Activated T-helper 9 cell treated with anti-CD3 and anti-CD28 coated beads, Interleukin-2, amount 50 U/mL, for 16 hours (primary cell): ENCODE data around the gene MFAP3.
A peak's percentile ranks its signal among the peaks of the same experiment; 100 is the strongest.
"Not testable (repeated sequence)": the region's sequence is repeated elsewhere in the genome, so short reads cannot be mapped to it uniquely, and the experiment has no call there.

ENCODE experiments used
- DNase-seq: peaks from one replicate; pipeline ENCODE4 v3.0.0-alpha.2; 2020; ENCODE audit warnings: low read depth

MFAP3 gene

DNA sequence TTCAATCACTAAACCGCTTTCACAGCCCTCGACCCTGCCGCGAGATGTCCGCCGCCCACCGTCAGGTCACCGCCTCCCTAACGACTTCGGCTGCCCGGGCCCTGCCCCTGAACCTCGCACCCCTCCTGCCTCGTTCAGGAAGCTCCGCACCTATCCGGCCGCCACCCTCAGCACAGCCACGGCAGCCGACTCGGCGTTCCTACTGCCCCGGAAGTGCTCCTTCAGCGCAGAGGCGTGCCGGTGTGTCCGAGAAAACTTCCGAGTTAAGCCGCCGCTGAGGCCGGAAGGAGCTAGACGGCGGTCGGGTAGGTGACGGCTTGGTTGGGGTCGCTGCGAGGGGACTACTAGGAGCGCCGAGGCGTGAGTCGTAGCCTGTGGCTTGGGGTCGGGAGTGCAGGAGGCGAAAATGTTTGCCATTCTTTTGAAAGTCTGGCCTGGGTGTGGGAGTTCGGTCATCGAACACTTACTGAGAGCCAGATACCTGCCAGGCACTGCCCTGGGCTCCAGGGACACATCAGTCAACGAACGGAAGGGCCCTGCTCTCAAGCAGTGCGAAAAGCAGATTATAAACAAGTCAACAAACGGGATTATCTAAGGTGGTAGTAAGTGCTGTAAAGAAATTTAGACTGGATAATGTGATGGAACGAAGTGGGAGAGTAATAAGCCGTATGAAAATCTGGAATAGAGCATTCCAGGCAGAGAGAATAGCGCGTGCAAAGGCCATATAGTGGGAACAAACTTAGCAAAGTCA is at the start of gene MFAP3, which contains the start of gene FAM114A2:
Gene MFAP3, plus strand, starts transcription at position 261 of the 751 bp plus-strand sequence. CDS start 10,756 bp downstream, outside the sequence.
Gene FAM114A2, minus strand, starts transcription at position 204 of the 751 bp plus-strand sequence. CDS start 3,957 bp downstream, outside the sequence.
- DNase-seq: peak; percentile 82

DNA sequence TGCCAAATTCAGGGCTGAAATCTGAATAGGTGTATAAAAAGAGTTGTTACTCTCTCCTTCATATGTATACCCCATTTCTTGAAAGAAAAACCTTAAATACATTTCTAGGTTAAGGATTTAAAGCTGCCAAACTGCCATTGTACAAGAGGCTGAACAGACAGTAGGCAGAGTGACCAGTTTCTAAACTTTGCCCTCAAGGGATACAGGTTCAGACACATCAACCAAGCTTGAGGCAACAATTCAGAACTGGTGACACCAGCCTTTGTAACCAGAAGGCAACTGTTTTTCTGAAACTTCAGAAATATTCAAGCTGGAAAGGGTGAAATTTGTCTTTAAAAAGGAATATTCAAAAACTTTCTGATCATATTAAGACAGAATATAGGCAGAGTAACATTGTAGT is 47.6 kb upstream of the MFAP3 start:
- DNase-seq: no peak

DNA sequence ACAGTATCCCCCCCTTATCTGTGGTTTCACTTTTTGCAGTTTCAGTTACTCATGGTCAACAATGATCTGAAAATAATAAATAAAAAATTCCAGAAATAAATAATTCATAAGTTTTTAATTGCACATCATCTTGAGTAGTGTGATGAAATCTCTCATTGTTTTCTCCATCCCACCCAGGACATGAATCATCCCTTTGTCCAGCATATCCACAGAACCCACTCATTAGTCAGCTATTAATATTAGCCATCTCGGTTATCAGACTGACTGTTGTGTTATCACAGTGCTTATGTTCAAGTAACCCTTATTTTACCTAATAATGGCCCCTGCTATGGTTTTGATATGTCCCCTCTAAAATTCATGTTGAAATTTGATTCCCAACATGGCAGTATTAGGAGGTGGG is 40.8 kb upstream of the MFAP3 start:
- DNase-seq: no peak

DNA sequence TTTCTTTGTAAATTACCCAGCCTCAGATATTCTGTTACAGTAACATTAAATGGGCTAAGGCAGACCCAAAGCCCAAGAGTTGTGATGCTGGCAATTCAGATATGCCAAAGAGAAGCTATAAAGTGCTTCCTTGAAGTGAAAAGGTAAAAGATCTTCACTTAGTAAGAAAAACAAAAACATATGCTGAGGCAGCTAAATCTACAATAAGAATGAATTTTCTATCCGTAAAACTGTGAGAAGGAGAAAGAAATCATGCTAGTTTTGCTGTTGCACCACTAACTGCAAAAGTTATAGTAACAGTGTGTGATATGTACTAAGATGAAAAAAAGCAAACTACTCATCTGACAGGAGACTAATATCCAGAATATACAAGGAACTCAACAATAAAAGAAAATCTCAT is 40.0 kb upstream of the MFAP3 start:
- DNase-seq: no peak

DNA sequence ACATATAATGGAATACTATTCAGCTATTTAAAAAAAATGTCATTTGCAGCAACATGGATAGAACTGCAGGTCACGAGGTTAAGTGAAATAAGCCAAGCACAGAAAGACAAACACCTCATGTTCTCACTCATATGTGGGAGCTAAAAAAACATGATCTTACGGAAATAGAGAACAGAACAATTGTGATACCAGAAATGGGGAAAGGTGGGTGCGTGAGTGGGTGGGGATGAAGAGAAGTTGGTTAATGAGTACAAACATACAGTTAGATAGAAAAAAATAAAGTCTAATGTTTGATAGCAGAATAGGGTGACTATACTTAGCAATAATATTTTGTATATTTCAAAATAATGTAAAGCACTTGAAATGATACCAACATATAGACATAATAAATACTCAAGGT is 38.8 kb upstream of the MFAP3 start:
- no peak for DNase-seq

DNA sequence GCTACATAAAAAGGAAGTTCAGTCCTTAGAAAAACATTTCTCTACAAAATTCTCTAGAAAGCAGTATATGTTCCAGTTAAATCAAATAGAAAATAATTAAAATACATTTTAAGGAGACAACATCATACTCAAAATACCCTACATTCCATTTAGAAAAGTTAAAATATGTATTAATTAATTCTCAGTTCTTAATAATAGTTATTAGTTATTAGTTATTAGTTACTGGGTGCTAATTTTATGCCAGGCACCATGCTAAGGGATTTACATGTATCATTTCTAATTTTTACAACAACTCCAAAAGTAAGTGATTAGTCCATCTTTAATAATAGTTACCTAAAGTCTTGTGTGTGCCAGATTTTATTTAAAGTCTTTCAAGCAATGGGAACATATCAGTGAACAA is 38.1 kb upstream of the MFAP3 start:
- DNase-seq: no peak

DNA sequence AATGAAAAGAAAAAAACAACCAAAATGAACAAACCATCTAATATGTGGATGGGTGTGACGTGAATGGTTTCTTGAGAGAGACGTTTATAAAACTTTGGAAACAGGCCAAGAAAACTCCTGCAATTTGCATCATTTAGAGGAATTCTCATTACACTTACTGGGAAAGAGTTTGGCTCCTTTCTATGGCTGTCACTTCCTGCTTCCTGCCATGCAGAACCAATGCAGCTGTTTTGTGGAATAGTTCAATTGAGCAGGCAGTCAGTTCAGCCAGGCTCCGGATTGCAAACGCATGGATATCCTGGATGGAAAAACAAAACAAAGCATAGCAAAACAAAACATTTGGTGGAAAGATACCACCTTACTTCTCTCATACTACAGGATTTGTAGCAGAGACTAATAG is 36.7 kb upstream of the MFAP3 start:
- DNase-seq: no peak

DNA sequence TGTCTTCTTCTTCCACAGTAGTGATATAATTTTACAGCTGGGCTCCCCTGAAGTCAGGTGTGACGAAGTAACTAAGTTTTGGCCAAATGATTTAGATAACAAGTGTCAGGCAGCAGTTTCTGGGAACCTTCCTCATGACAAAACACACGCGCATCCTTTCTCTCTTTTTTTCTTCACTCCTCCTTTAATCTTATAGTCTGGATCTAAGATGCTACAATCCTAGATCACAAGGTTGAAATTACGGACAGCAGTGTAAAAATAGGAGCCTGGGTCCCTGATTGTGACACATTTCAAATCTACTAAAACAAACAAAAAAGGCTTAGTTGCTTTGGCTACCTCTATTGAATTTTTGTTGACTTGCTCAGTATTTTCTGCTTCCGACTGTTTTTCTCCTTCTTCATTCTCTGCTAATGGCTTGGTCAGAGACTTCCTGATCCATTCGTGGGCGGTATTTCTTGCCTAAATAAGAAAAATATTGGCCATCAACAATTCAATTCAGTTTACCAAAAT is 36.2 kb upstream of the MFAP3 start:
- no peak for DNase-seq

DNA sequence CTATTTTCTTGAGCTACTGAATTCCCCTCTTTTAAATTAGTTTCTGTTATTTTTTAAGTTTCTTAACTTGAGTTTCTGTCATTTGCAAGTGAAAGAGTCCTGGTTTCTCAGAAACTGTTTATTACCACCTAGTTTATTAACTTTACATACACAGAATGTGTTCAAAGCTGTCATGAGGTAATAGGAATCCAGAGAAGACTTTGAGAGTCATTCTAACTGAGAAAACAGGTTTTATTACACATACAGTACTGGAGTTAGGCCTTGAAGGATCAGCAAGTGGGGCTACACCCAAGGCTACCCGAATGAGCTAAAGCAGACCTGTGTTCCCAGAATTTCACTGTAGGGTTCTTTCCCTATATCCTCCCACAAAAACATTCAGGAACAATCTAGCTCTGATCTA is 33.1 kb upstream of the MFAP3 start:
- no peak for DNase-seq

DNA sequence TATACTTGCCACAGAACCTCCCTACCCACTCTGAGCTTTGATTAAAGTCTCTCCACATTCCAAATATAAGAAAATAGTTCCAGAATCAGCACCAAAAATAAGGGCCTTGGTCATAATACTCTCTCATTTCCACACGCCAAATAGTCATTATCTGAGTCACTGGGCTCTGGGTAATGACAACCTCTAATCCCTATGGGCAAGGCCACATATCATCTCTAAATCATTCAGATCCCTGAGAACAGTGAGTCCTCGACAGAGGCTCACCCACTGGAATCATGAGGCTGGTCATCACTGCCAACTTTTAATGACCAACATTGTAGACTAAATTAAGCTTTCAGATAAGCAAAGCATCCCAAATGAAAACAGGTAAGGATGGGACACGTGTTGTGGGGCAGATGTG is 28.1 kb upstream of the MFAP3 start:
- no peak for DNase-seq

DNA sequence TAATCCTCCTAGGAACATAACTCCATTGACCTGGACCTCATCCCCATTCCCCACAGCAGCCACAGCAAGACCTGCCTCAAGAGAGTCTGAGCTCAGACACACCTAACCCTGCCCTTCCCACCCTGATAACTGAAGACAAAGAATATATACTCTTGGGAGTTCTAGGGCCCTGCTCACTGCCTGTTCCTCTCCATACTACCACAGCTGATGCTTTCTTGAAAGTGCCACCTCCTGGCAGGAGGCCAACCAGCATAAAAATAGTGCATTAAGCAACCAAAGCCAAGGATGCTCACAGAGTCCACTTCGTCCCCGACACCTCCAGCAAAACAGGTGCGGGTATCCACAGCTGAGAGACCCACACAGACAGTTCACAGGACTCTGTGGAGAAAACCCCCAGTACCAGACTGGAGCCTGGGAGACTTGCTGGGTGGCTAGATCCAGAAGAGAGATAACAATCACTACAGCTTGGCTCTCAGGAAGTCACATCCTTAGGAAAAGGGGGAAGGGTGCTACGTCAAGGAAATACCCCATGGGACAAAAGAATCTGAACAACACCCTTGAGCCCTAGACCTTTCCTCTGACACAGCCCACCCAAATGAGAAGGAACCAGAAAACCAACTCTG is 23.6 kb upstream of the MFAP3 start:
- no peak for DNase-seq

DNA sequence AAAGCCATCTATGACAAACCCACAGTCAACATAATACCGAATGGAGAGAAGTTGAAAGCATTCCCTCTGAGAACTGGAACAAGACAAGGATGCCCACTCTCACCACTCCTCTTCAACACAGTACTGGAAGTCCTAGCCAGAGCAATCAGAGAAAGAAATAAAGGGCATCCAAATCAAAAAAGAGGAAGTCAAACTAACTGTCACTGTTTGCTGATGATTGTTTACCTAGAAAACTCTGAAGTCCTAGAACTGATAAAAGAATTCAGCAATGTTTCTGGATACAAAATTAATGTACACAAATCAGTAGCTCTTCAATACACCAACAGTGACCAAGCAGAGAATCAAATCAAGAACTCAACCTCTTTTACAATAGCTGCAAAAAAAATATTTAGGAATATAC is 19.8 kb upstream of the MFAP3 start:
- DNase-seq: not testable (repeated sequence)

DNA sequence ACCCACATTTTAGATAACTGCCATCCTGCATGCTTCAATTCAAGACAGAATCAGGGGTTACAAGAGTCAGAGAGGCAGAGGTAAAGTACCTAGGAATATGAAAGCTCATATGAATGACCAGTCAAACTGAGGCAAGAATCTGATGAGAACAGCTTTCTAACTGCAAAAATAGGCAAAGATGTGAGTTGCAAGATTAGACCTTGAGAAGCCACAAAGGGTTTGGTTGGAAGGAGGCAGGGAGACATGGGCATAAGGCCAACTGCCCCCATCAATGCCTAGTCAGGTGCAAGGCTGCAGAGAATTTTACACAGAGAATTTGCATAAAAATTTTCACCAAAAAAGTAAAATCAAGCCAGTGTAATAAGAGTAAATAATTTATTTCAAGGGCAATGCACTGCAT is 12.8 kb upstream of the MFAP3 start:
- no peak for DNase-seq

DNA sequence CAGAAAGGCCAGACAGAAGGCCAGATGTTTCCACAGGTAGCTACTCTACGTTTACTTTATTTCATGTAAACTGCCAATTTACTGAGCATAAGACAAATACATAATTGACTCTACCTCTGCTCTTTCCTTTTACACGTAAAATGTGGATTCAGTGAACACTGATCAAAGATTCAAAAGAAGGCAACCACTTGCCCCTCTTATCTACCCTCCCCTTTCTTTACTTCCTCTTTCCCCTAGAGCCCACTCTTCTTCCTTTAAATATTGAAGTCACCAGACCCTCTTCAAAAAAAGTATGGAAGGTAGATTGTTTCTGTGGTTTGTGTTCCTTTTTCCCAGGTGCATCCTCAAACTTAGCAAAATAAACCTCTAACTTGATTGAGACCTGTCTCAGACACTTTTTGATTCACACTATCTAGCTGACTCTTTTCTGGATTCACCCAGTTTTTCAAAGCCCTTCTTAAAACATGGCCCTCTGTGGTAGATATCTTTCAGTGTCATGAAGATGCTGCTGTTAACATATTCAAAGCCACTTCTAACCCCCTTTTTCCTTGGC is 6.8 kb upstream of the MFAP3 start:
- DNase-seq: no peak

DNA sequence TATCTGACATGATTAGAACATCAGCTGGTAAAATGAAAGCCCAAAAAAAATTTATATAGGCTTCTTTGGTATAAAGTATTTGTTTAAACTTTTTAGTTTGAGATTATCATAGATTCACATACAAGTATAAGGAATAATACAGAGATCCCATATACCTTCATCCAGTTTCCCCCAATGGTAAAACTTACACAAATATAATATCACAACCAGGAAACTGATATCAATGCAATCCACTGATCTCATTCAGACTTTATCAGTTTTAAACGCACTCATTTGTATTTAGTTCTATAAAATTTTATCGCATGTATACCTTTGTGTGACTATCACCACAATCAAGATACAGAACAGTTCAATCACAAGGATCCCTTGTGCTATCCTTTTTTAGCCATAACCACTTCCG is 3.8 kb upstream of the MFAP3 start:
- no peak for DNase-seq

DNA sequence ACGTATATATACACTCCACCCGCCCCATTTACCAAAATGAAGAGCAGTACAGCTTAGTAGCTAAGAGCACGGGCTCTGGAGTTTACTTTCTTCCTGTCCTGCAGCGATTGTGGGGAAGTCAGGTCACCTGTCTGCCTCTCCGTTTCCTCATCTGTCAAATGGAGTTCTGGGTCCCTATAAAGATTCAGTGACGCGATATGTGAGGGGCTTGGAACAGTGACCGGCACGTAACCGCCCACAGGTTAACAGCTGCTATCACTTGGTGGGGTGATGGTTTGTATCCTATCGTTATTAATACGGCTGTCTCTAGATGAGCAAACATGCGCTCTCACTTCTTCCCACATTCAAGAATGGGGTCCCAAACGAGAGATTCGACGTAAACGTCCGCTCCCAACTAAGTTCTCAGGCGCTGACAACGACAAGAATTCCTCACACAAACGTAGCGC is 483 bp upstream of the MFAP3 start:
- peak; percentile 1 for DNase-seq

DNA sequence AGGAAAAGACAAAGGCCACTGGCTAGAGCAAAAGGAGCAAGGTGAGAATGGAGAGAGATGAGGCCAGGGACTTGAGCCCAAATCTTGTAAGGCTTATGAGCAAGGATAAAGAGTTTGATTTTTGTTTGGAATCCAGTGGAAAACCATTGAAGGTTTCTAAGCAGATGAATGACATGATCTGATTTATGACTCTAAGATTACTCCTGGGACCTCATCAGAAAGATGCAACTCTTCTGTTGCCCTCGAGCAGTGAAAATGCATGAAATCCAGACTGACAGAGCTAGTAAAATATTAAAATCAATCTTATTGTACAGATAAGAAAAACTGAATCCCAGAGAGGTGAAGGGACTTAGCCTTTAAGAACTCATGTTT is 677 bp downstream of the MFAP3 start:
- no peak for DNase-seq

DNA sequence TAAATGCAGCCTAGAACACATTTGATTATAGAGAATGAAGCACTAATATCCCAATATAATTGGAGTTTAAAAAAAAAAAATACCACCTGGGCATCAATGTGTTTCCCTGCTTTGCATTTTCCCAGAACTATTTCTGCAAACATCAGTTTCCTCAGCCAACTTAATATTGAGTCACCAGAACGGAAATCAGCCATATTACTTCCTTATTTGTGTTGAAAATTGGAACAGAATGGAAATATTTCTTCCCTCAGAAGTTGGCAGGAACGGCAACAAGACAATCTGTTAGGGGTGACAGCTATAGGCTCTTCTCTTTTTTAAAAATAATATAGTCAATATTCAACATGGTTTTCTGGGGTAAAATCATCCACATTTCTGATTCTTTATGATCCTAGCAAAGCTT is 4.0 kb downstream of the MFAP3 start:
- no peak for DNase-seq

DNA sequence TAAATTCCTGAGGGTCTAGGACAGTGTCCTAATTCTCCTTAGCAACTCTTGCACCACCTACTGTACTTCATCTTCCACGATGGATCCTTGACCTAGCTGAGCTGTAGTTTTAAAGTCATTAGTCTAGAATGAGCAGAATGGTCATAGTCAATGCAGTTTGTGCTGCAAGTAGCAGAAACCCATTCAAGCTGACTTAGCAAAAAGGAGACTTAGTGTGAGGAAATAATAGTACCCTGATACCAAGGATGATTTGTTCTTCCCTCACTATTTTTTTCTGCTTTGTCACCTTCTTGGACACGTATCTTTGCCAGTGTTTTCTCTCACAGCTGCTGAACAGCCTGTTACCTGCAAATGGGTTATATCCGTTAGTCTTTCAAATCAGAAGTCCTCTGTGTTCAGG is 5.3 kb downstream of the MFAP3 start:
- no peak for DNase-seq

DNA sequence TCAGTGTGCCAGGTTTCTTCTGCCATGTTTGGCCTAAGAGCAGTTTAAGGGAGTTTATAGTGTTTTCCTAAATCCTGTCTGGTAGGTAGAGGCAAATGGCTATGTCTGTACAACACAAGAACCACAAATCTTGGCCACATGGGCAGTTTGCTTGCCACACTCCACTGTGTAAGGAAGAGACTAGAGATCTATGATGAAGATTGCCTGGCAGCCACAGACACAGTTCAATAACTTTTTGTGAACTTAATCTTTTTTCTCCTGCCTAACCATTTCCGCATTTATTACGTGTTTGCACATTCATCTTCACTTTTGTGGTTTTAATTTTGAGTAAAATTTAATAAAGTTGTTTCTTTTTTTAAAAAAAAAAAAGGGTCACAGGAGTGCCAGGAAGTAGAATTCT is 5.8 kb downstream of the MFAP3 start:
- DNase-seq: no peak

DNA sequence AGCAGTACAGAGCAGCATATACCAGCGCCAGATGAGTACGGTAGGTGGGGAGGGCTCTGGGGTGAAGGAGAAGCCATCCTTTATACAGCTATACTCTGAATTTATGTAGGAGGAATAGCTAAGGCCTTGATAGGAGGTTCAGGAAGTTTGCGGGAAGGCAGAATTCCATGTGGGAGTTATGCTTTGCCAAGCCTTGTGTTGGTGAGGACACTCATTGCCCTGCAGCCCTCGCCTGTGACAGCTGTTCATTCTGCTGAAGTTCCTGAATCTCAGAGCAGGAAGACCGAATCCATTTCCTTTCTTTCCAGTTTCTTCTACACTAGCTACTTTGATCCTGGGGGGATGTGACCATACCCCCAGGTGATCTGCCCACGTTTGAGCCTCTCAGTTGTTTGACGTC is 7.7 kb downstream of the MFAP3 start:
- no peak for DNase-seq

DNA sequence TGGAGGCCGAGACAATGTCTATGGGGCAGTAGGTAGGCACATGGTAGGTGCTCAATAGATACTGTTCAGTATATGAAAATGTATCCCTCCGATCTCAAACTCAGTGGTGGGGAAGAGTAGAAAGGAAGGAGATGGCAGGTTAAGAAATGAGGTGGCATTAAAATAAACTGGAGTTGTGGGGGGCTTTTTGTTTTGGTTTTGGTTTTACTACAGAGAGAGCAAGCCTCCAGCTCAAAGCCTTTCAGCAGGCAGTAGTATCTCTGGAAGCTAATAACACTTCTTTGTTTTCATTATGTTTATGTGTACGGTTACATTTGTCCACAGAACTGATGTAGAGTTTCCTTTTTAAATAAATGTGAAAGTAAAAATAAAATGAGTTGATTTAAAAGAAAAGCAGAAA is 8.6 kb downstream of the MFAP3 start:
- no peak for DNase-seq

DNA sequence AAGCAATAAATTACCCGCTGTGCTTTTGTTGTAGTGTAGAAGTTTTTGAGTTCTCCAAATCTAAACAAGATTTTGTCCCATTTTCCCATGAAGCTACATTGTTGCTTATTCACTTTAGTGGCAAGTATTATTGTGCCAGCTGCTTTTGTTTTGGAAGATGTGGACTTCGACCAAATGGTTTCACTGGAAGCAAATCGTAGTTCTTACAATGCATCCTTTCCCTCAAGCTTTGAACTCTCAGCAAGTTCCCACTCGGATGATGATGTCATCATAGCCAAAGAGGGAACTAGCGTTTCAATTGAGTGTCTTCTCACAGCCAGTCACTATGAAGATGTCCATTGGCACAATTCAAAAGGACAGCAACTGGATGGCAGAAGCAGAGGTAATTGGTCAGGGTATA is 10.9 kb downstream of the MFAP3 start:
- no peak for DNase-seq
